NCI-H1694 treated with DMSO at 0.1 percent for 48 hours (cell line): Measurements from ENCODE around the gene APOB.

Experiments
- DNase-seq: peaks from one replicate; lab custom pipeline; 2025; lab: John Stamatoyannopoulos, UW

The APOB gene

GRCh38 chr2:21043744-21044532 lies at the start of gene APOB:
TSS of gene APOB (minus strand) at chr2:21044073. CDS start at chr2:21043945, 128 bp downstream.
- no peak for DNase-seq

GRCh38 chr2:21092308-21092869 lies 48.5 kb upstream of the APOB start:
- DNase-seq: no peak

GRCh38 chr2:21084401-21084800 lies 40.5 kb upstream of the APOB start:
- DNase-seq: no peak

GRCh38 chr2:21083482-21083881 lies 39.6 kb upstream of the APOB start:
- no peak for DNase-seq

- no peak for DNase-seq
These were observed 34.4 kb upstream of the APOB start for GRCh38 chr2:21078296-21078695.

GRCh38 chr2:21072477-21073242 lies 28.8 kb upstream of the APOB start:
- no peak for DNase-seq

GRCh38 chr2:21070341-21071257 lies 26.7 kb upstream of the APOB start:
- DNase-seq: no peak

GRCh38 chr2:21069746-21070340 lies 26.0 kb upstream of the APOB start:
- no peak for DNase-seq

GRCh38 chr2:21067859-21068537 lies 24.1 kb upstream of the APOB start:
- DNase-seq: no peak

- no peak for DNase-seq
These were observed 23.3 kb upstream of the APOB start for GRCh38 chr2:21067125-21067524.

- no peak for DNase-seq
These were observed 16.2 kb upstream of the APOB start for GRCh38 chr2:21059885-21060610.

- DNase-seq: no peak
These were observed 13.2 kb upstream of the APOB start for GRCh38 chr2:21057097-21057496.

GRCh38 chr2:21055879-21056790 lies 12.3 kb upstream of the APOB start:
- DNase-seq: no peak

- no peak for DNase-seq
These were observed 11.6 kb upstream of the APOB start for GRCh38 chr2:21055451-21055850.

GRCh38 chr2:21054011-21054410 lies 10.1 kb upstream of the APOB start:
- no peak for DNase-seq

GRCh38 chr2:21052044-21052443 lies 8.2 kb upstream of the APOB start:
- no peak for DNase-seq

- no peak for DNase-seq
These were observed 6.3 kb upstream of the APOB start for GRCh38 chr2:21050164-21050563.

- DNase-seq: no peak
These were observed 3.5 kb upstream of the APOB start for GRCh38 chr2:21047141-21048009.
